Transverse colon (tissue), 4 donors: ENCODE results near the gene TARS3. TPM values are rescaled to one million over a fixed set of nuclear protein-coding genes. Genes with fewer than 3 reads are reported as not detected.
"Not testable (repeated sequence)": the region's sequence is repeated elsewhere in the genome, so short reads cannot be mapped to it uniquely, and the experiment has no call there.

Source experiments
- DNase-seq: peaks from one replicate; pipeline ENCODE4 v3.0.0-alpha.2; 2019
- H3K27ac ChIP-seq, 4 donors: fragments of 200-600 bp; sonication (generic); 2 replicates each; pipeline ENCODE4 v1.5.1; 2016 to 2018; ENCODE audit warnings: inconsistent platforms in 4 of 4
- H3K27me3 ChIP-seq: fragments of 200-600 bp; sonication (generic); 2 replicates; pipeline ENCODE4 v1.5.1; 2017; ENCODE audit warnings: inconsistent platforms
- H3K36me3 ChIP-seq, 4 donors: fragments of 200-600 bp; sonication (generic); 2 replicates each; pipeline ENCODE4 v1.5.1; 2017 to 2019; ENCODE audit warnings: inconsistent platforms in 4 of 4
- H3K4me1 ChIP-seq, 4 donors: fragments of 200-600 bp; sonication (generic); 2 replicates each; pipeline ENCODE4 v1.5.1; 2017 to 2020; ENCODE audit warnings: inconsistent platforms in 4 of 4
- H3K4me3 ChIP-seq, 4 donors: fragments of 200-600 bp; sonication (generic); 1 replicate in 1 of 4; 2 replicates in 3 of 4; pipeline versions ENCODE4 v1.5.1 to v1.6.1; 2017 to 2019; ENCODE audit warnings: inconsistent platforms in 4 of 4
- H3K9me3 ChIP-seq, 2 donors: fragments of 200-600 bp; sonication (generic); 2 replicates each; pipeline ENCODE4 v1.5.1; 2017 to 2019; ENCODE audit warnings: inconsistent platforms in 2 of 2
- EP300 ChIP-seq: sonication (generic); formaldehyde crosslinking; IDR thresholded peaks from one replicate; pipeline ENCODE4 v1.6.1; 2017; ENCODE audit warnings: antibody characterized with exemption, low read depth
- POLR2A ChIP-seq: fragments of 450-650 bp; IDR thresholded peaks from one replicate; pipeline ENCODE4 v1.6.1; 2016; ENCODE audit warnings: antibody characterized with exemption, mild to moderate bottlenecking, moderate library complexity
- POLR2AphosphoS5 ChIP-seq, 3 donors: sonication (generic); formaldehyde crosslinking; IDR thresholded peaks; one replicate each; pipeline ENCODE4 v1.6.1; 2016; ENCODE audit warnings: antibody characterized with exemption in 3 of 3
- WGBS, 2 donors: methylation state at CpG; one replicate each; pipeline ENCODE4 v1.1.5; 2018; ENCODE audit warnings: low coverage in 1 of 2; 5-methylcytosine and 5-hydroxymethylcytosine counted together
- in situ Hi-C, 4 donors: fragments of 200-750 bp; cut with MboI; loops; one replicate each; pipeline versions ENCODE4 v1.15.0 to v1.15.1; 2017; ENCODE audit warnings: low sequenced_read_pairs in 3 of 4, low pct_ligation_motif_present in 1 of 4, low pct_unique_long_range_greater_than_20kb in 1 of 4
- intact Hi-C: fragments of 100-400 bp; cut with DNase I; formaldehyde crosslinking; loops from one replicate; pipeline ENCODE4 v1.15.1; 2023; ENCODE audit warnings: low total_unique reads
- total RNA-seq, 4 donors: library from RNA; depleted of rRNA; stranded (reverse); fragments of >200 nt; gene quantifications; one replicate each; pipeline ENCODE4 v1.1.0, GENCODE V29; 2016
- TF ChIP-seq, protein P1 (sequence below), 5 experiments: fragments of 200-600 bp in 3 of 5; fragments of 450-650 bp in 2 of 5; sonication (generic) in 3 of 5; IDR thresholded peaks; 1 replicate in 2 of 5; 2 replicates in 3 of 5; pipeline ENCODE4 v1.5.1; 2016 to 2017; ENCODE audit warnings: antibody characterized with exemption in 5 of 5, inconsistent platforms in 3 of 5, mild to moderate bottlenecking in 2 of 5, moderate library complexity in 1 of 5

TARS3 gene
- total RNA-seq, 4 donors from 2014 or later, result 11.7 to 55.7 (median 15.0) TPM

DNA sequence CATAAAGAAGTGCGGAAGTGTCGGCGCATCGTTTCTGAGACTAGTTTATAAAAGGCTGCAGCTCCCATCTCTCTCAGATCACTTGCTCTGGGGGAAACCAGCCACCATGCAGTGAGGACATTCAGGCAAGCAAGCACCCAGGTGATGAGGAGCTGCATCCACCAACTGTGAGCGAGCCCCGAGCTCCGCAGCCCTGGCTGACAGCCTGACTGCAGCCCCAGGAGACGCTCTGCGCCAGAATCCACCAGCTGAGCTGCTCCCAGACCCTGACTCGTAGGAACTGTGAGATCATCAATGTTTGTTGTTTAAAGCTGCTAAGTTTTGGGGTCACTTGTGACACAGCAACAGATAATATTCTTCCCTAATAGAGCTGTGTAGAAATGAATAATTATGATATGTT is 67.1 kb downstream of the TARS3 start:
- intact Hi-C loops, result no loop called here
- Histone ChIP-seq H3K4me1 (peaks cover 0 to 18% (median 7%) of the 10 kb centered on the region in 4 donors), H3K36me3 (peaks cover 0 to 8% (median 0%) of the 10 kb centered on the region in 4 donors), H3K4me3 (no peak overlapping the region), H3K27ac (no peak overlapping the region), H3K27me3 (no peaks in the 10 kb centered on the region), H3K9me3 (no peaks in the 10 kb centered on the region)
- in situ Hi-C loops, result no loop called here
- 94 to 95% methylated on average over 4 to 10 of the region's 10 CpGs for WGBS, 2 donors
- DNase-seq, result no peak
- no peak for TF ChIP-seq POLR2AphosphoS5 (IDR thresholded peaks at IDR 0.05)
- TF ChIP-seq EP300, result no peak
- no peak for TF ChIP-seq POLR2A
- TF ChIP-seq, protein P1, sequence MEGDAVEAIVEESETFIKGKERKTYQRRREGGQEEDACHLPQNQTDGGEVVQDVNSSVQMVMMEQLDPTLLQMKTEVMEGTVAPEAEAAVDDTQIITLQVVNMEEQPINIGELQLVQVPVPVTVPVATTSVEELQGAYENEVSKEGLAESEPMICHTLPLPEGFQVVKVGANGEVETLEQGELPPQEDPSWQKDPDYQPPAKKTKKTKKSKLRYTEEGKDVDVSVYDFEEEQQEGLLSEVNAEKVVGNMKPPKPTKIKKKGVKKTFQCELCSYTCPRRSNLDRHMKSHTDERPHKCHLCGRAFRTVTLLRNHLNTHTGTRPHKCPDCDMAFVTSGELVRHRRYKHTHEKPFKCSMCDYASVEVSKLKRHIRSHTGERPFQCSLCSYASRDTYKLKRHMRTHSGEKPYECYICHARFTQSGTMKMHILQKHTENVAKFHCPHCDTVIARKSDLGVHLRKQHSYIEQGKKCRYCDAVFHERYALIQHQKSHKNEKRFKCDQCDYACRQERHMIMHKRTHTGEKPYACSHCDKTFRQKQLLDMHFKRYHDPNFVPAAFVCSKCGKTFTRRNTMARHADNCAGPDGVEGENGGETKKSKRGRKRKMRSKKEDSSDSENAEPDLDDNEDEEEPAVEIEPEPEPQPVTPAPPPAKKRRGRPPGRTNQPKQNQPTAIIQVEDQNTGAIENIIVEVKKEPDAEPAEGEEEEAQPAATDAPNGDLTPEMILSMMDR (IDR thresholded peaks at IDR 0.05), result no peak

DNA sequence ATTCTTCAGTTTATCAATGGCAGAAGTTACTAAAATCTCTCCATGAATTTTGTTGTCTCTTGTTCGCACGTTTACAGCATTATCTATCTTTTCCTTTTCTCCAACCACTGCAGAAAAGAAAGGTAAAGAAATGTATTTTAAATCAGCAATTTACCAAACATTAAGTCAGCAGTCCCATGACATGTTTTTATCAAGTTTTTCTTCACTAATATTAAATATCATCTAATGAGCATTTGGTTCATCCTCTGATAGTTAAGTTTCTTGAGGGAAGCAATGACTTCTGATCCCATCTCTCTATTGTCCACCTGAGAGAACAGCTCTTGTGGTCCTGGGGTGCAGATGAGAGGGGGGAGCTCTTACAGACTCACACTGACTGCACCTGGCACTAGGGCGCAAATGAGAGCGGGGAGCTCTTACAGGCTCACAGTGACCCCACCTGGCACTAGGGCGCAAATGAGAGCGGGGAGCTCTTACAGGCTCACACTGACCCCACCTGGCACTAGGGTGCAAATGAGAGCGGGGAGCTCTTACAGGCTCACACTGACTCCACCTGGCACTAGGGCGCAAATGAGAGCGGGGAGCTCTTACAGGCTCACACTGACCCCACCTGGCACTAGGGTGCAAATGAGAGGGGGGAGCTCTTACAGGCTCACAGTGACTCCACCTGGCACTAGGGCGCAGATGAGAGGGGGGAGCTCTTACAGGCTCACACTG is 69.5 kb downstream of the TARS3 start:
- intact Hi-C loops, H3K4me3 ChIP-seq, DNase-seq, H3K9me3 ChIP-seq, H3K27ac ChIP-seq, H3K36me3 ChIP-seq, in situ Hi-C loops, H3K27me3 ChIP-seq: not testable (repeated sequence)
- 90 to 100% methylated on average over 2 to 10 of the region's 10 CpGs for WGBS, 2 donors
- peaks cover 14 to 33% (median 23%) of the 10 kb centered on the region in 4 donors for H3K4me1 ChIP-seq

DNA sequence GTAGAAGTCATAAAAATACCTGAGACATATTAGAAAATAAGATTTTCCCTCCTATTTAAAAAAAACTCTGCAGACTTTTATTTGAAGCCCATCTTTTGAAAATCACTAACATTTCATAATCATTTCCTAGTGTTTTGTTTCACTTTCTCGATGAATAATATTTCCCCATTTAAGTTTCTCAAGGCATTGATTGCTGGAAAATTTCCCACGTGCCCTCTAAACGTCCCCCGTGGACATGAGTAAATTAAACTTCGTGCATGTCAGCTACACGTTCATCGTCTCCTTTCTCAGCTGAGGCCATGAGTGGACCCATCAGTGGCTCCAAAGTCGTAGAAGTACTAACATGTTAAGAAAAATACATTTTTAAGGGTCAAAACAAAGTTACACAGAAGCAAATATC is 70.1 kb downstream of the TARS3 start:
- WGBS, 2 donors, result 72 to 79% methylated on average over 5 to 8 of the region's 8 CpGs
- Histone ChIP-seq H3K27me3 (no peaks in the 10 kb centered on the region), H3K27ac (no peak overlapping the region), H3K4me3 (no peak overlapping the region), H3K4me1 (peaks cover 18 to 39% (median 27%) of the 10 kb centered on the region in 4 donors), H3K36me3 (peaks cover 0 to 4% (median 0%) of the 10 kb centered on the region in 4 donors), H3K9me3 (no peaks in the 10 kb centered on the region)
- TF ChIP-seq EP300 (no peak), POLR2A (no peak), POLR2AphosphoS5 (IDR thresholded peaks at IDR 0.05) (no peak)
- TF ChIP-seq, protein P1 (IDR thresholded peaks at IDR 0.05), result no peak
- DNase-seq, result no peak
- in situ Hi-C loops, result no loop called here
- intact Hi-C loops, result no loop called here

DNA sequence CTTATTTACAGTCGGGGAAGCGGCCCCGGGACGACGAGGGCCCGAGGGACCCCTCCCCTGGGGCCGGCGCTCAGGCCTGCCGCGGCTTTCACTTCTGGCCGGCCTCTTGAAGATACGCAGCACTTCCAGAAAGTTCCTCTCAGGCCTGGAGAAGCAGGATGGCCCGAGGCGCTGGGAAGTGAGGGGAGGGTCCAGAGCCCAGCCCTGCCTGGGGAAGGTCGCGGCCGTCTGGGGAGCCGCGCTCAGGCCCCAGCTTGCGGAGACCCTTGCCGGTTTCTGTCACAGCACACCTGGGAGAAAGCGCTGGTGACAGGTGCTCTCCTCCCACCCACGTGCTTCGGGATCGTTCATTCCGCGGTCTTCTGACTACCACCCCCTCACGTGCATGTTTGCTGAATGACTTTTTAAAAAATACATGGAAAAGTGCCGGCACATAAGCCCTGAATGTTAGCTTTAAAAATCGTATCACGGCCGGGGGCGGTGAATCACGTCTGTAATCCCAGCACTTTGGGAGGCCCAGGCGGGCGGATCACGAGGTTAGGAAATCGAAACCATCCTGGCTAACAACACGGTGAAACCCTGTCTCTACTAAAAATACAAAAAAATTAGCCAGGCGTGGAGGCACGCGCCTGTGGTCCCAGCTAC is 71.4 kb downstream of the TARS3 start:
- 33% methylated on average over 39 of the region's 42 CpGs; no CpG with 5 or more reads in 1 of the 2 donors for WGBS, 2 donors
- H3K9me3 ChIP-seq, result no peaks in the 10 kb centered on the region
- peaks cover 0 to 5% (median 2%) of the 10 kb centered on the region in 4 donors for H3K36me3 ChIP-seq
- in situ Hi-C loops (no loop called here), intact Hi-C loops (no loop called here)
- peak overlapping the region; percentile 68 to 99 (median 82) for H3K4me3 ChIP-seq
- TF ChIP-seq EP300, result no peak
- TF ChIP-seq POLR2AphosphoS5 (IDR thresholded peaks at IDR 0.05), result no peak
- TF ChIP-seq POLR2A, result no peak
- TF ChIP-seq, protein P1 (IDR thresholded peaks at IDR 0.05), result no peak
- no peaks in the 10 kb centered on the region for H3K27me3 ChIP-seq
- peak overlapping the region; percentile 98 to 100 (median 100) for H3K27ac ChIP-seq
- peaks cover 18 to 38% (median 28%) of the 10 kb centered on the region in 4 donors for H3K4me1 ChIP-seq
- no peak for DNase-seq
